Stimulated activated memory B cell treated with anti-CD40 and anti-IgM and Interleukin-4, amounts not matched to agents 10 μg/mL and 1 μg/mL and 100 μg/mL, for 72 hours (primary cell): Measurements from ENCODE around the gene TF.

ENCODE experiments used
- ATAC-seq: fragments of 150-1000 bp; cut with Tn5 transposase; 2 replicates; pipeline ENCODE4 v1.10.0; 2021
- H3K27ac Mint-ChIP-seq: one replicate; pipeline ENCODE4 v1.8.0; 2022; ENCODE audit warnings: mild to moderate bottlenecking, mixed read lengths
- H3K27me3 Mint-ChIP-seq: one replicate; pipeline ENCODE4 v1.8.0; 2022; ENCODE audit warnings: mixed read lengths
- H3K36me3 Mint-ChIP-seq: one replicate; pipeline ENCODE4 v1.8.0; 2022; ENCODE audit warnings: mixed read lengths
- H3K4me1 Mint-ChIP-seq: one replicate; pipeline ENCODE4 v1.8.0; 2022; ENCODE audit warnings: mixed read lengths
- H3K4me3 Mint-ChIP-seq: one replicate; pipeline ENCODE4 v1.8.0; 2022; ENCODE audit warnings: mild to moderate bottlenecking, moderate library complexity, mixed read lengths
- H3K9me3 Mint-ChIP-seq: one replicate; pipeline ENCODE4 v1.8.0; 2022; ENCODE audit warnings: mixed read lengths

TF gene

GRCh38 chr3:133754973-133755828, 9.0 kb downstream of the TF start:
- Mint-ChIP-seq H3K4me1 (no peaks in the 10 kb centered on the region), H3K27ac (no peak overlapping the region), H3K36me3 (no peaks in the 10 kb centered on the region), H3K4me3 (no peak overlapping the region), H3K9me3 (no peaks in the 10 kb centered on the region), H3K27me3 (peaks cover 25% of the 10 kb centered on the region)
- no peak for ATAC-seq

- Mint-ChIP-seq H3K4me1 (no peaks in the 10 kb centered on the region), H3K9me3 (no peaks in the 10 kb centered on the region), H3K4me3 (no peak overlapping the region), H3K27ac (no peak overlapping the region), H3K27me3 (peaks cover 25% of the 10 kb centered on the region), H3K36me3 (no peaks in the 10 kb centered on the region)
- no peak for ATAC-seq
Observed at GRCh38 chr3:133756716-133757694, 10.8 kb downstream of the TF start.

- Mint-ChIP-seq H3K27ac (no peak overlapping the region), H3K4me3 (no peak overlapping the region), H3K4me1 (no peaks in the 10 kb centered on the region), H3K36me3 (no peaks in the 10 kb centered on the region), H3K9me3 (no peaks in the 10 kb centered on the region), H3K27me3 (peaks cover 25% of the 10 kb centered on the region)
- ATAC-seq: no peak
Observed at GRCh38 chr3:133757701-133758567, 11.7 kb downstream of the TF start.

GRCh38 chr3:133758568-133758928, 12.4 kb downstream of the TF start:
- H3K36me3 Mint-ChIP-seq: no peaks in the 10 kb centered on the region
- no peak for ATAC-seq
- peaks cover 25% of the 10 kb centered on the region for H3K27me3 Mint-ChIP-seq
- no peaks in the 10 kb centered on the region for H3K4me1 Mint-ChIP-seq
- H3K9me3 Mint-ChIP-seq: no peaks in the 10 kb centered on the region
- H3K4me3 Mint-ChIP-seq: no peak overlapping the region
- H3K27ac Mint-ChIP-seq: no peak overlapping the region

GRCh38 chr3:133758964-133759739, 13.0 kb downstream of the TF start:
- H3K4me1 Mint-ChIP-seq: no peaks in the 10 kb centered on the region
- H3K27ac Mint-ChIP-seq: no peak overlapping the region
- H3K4me3 Mint-ChIP-seq: no peak overlapping the region
- no peaks in the 10 kb centered on the region for H3K9me3 Mint-ChIP-seq
- H3K27me3 Mint-ChIP-seq: peaks cover 25% of the 10 kb centered on the region
- no peak for ATAC-seq
- no peaks in the 10 kb centered on the region for H3K36me3 Mint-ChIP-seq

GRCh38 chr3:133759740-133760305, 13.6 kb downstream of the TF start:
- peaks cover 25% of the 10 kb centered on the region for H3K27me3 Mint-ChIP-seq
- no peak overlapping the region for H3K4me3 Mint-ChIP-seq
- H3K27ac Mint-ChIP-seq: no peak overlapping the region
- no peak for ATAC-seq
- no peaks in the 10 kb centered on the region for H3K36me3 Mint-ChIP-seq
- no peaks in the 10 kb centered on the region for H3K4me1 Mint-ChIP-seq
- no peaks in the 10 kb centered on the region for H3K9me3 Mint-ChIP-seq

GRCh38 chr3:133760916-133761315, 14.7 kb downstream of the TF start:
- H3K9me3 Mint-ChIP-seq: no peaks in the 10 kb centered on the region
- no peak overlapping the region for H3K27ac Mint-ChIP-seq
- H3K4me1 Mint-ChIP-seq: no peaks in the 10 kb centered on the region

GRCh38 chr3:133761605-133762484, 15.7 kb downstream of the TF start:
- Mint-ChIP-seq H3K36me3 (no peaks in the 10 kb centered on the region), H3K9me3 (no peaks in the 10 kb centered on the region)
- ATAC-seq: no peak

More at GRCh38 chr3:133760916-133761315, 14.7 kb downstream of the TF start:
- Mint-ChIP-seq H3K36me3 (no peaks in the 10 kb centered on the region), H3K27me3 (peaks cover 19% of the 10 kb centered on the region), H3K4me3 (no peak overlapping the region)
- ATAC-seq: no peak

GRCh38 chr3:133762539-133762938, 16.3 kb downstream of the TF start:
- Mint-ChIP-seq H3K4me3 (no peak overlapping the region), H3K36me3 (no peaks in the 10 kb centered on the region), H3K4me1 (no peaks in the 10 kb centered on the region), H3K9me3 (no peaks in the 10 kb centered on the region), H3K27me3 (peaks cover 11% of the 10 kb centered on the region), H3K27ac (no peak overlapping the region)
- ATAC-seq: no peak

More at GRCh38 chr3:133761605-133762484, 15.7 kb downstream of the TF start:
- Mint-ChIP-seq H3K4me3 (no peak overlapping the region), H3K27ac (no peak overlapping the region), H3K4me1 (no peaks in the 10 kb centered on the region), H3K27me3 (peaks cover 18% of the 10 kb centered on the region)

- no peak for ATAC-seq
Observed at GRCh38 chr3:133763797-133764683, 17.8 kb downstream of the TF start.

GRCh38 chr3:133765256-133765655, 19.1 kb downstream of the TF start:
- ATAC-seq: no peak
- Mint-ChIP-seq H3K4me3 (no peak overlapping the region), H3K27ac (no peak overlapping the region), H3K9me3 (no peaks in the 10 kb centered on the region), H3K4me1 (no peaks in the 10 kb centered on the region), H3K36me3 (no peaks in the 10 kb centered on the region), H3K27me3 (no peaks in the 10 kb centered on the region)

More at GRCh38 chr3:133763797-133764683, 17.8 kb downstream of the TF start:
- Mint-ChIP-seq H3K4me3 (no peak overlapping the region), H3K9me3 (no peaks in the 10 kb centered on the region), H3K4me1 (no peaks in the 10 kb centered on the region), H3K27ac (no peak overlapping the region), H3K36me3 (no peaks in the 10 kb centered on the region), H3K27me3 (no peaks in the 10 kb centered on the region)

- Mint-ChIP-seq H3K36me3 (no peaks in the 10 kb centered on the region), H3K4me1 (no peaks in the 10 kb centered on the region), H3K9me3 (no peaks in the 10 kb centered on the region), H3K27me3 (no peaks in the 10 kb centered on the region), H3K4me3 (no peak overlapping the region), H3K27ac (no peak overlapping the region)
- ATAC-seq: no peak
Observed at GRCh38 chr3:133767607-133768006, 21.4 kb downstream of the TF start.
